ENCODE measurements around the gene GRID1. TPM values are rescaled to one million over a fixed set of nuclear protein-coding genes. Genes with fewer than 3 reads are reported as not detected.

The GRID1 gene
- total and polyA plus RNA-seq, 9 of the 15 experiments (the other 6 are each of a cell fraction or from before 2014, with no cell fraction given), result 0.01 to 7.2 (median 1.2) TPM

DNA sequence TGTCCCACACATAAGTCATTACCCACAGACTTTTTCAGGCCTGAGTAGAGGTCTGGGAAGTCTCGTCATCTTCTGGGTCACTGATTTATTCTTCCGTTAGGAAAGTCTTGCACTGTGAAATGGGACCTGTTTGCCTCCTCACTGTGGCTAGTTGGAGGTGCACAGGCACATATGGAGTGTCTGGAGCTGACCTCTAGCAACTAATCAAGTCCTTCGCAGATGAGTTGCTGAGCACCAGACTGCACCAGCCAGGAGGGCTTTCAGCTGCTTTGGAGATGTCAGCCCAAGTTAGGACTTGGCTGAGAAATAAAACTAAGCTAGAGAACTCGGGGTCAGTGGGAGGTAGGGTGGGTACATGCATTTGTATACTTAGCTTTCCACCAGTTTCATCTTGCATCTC lies 578.0 kb downstream of the GRID1 start (continued):
- no peak for TF ChIP-seq E4F1 (CRISPR knock-in tag; IDR thresholded peaks at IDR 0.05; ENCODE audit: borderline replicate concordance)
- TF ChIP-seq TAF7 (tag; IDR thresholded peaks at IDR 0.05), result no peak
- TF ChIP-seq, protein P1, sequence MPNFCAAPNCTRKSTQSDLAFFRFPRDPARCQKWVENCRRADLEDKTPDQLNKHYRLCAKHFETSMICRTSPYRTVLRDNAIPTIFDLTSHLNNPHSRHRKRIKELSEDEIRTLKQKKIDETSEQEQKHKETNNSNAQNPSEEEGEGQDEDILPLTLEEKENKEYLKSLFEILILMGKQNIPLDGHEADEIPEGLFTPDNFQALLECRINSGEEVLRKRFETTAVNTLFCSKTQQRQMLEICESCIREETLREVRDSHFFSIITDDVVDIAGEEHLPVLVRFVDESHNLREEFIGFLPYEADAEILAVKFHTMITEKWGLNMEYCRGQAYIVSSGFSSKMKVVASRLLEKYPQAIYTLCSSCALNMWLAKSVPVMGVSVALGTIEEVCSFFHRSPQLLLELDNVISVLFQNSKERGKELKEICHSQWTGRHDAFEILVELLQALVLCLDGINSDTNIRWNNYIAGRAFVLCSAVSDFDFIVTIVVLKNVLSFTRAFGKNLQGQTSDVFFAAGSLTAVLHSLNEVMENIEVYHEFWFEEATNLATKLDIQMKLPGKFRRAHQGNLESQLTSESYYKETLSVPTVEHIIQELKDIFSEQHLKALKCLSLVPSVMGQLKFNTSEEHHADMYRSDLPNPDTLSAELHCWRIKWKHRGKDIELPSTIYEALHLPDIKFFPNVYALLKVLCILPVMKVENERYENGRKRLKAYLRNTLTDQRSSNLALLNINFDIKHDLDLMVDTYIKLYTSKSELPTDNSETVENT (CRISPR knock-in tag; IDR thresholded peaks at IDR 0.05), result no peak
- no peak for TF ChIP-seq MCM5 (IDR thresholded peaks at IDR 0.05; ENCODE audit: low read depth)
- TF ChIP-seq, protein P2, sequence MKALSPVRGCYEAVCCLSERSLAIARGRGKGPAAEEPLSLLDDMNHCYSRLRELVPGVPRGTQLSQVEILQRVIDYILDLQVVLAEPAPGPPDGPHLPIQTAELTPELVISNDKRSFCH (CRISPR knock-in tag; IDR thresholded peaks at IDR 0.05), result no peak
- TF ChIP-seq, protein P2 (tag; IDR thresholded peaks at IDR 0.05), result no peak
- TF ChIP-seq CREB1 (IDR thresholded peaks at IDR 0.05), result no peak
- no peak for TF ChIP-seq CREB1 (CRISPR knock-in tag; IDR thresholded peaks at IDR 0.05)
- no peak for TF ChIP-seq ZNF146 (CRISPR knock-in tag; IDR thresholded peaks at IDR 0.05; ENCODE audit: unreplicated experiment)
- TF ChIP-seq SRSF3 (IDR thresholded peaks at IDR 0.05; ENCODE audit: insufficient read depth, low read length), result no peak
- no peak for TF ChIP-seq ERF (CRISPR knock-in tag; IDR thresholded peaks at IDR 0.05)
- TF ChIP-seq ARID4B (CRISPR knock-in tag; IDR thresholded peaks at IDR 0.05), result no peak
- TF ChIP-seq RFX7 (CRISPR knock-in tag; IDR thresholded peaks at IDR 0.05), result no peak
